Testis (tissue), 2 donors: Measurements from ENCODE around the gene LYPD8.

ENCODE experiments used
- CTCF ChIP-seq, 3 experiments: fragments of 450-650 bp in 2 of 3; fragments of 200-600 bp in 1 of 3; sonication (generic) in 1 of 3; IDR thresholded peaks; one replicate each; pipeline ENCODE4 v1.5.1; 2016 to 2019; ENCODE audit warnings: antibody characterized with exemption in 3 of 3, mild to moderate bottlenecking in 2 of 3, moderate library complexity in 1 of 3
- POLR2A ChIP-seq: fragments of 450-650 bp; IDR thresholded peaks from one replicate; pipeline ENCODE4 v1.6.1; 2017; ENCODE audit warnings: antibody characterized with exemption, mild to moderate bottlenecking, moderate library complexity

- no peak for TF ChIP-seq CTCF (IDR thresholded peaks at IDR 0.05)
- TF ChIP-seq POLR2A, result no peak
Measured at GRCh38 chr1:248748211-248748610, 7.3 kb downstream of the LYPD8 start.
